Keratinocyte (primary cell): Measurements from ENCODE around the gene LDLRAD2. TPM values are rescaled to one million over a fixed set of nuclear protein-coding genes. Genes with fewer than 3 reads are reported as not detected.

Experiments used
- DNase-seq: peaks from one replicate; pipeline ENCODE4 v3.0.0-alpha.2; 2011; ENCODE audit warnings: low read depth, missing footprints, low spot score
- FAIRE-seq: peaks from 2 replicates; lab custom pipeline; 2011; peaks lifted over from hg19 to GRCh38; lab: Jason Lieb, UNC
- H2AFZ ChIP-seq: 2 replicates; pipeline ENCODE4 v1.6.0; 2012; ENCODE audit warnings: low read length, control low read depth, inconsistent platforms; ENCODE audit not compliant: control insufficient read depth
- H3K27ac ChIP-seq: 2 replicates; pipeline ENCODE4 v1.5.1; 2011; ENCODE audit warnings: low read length; ENCODE audit not compliant: control insufficient read depth, insufficient read depth
- H3K27me3 ChIP-seq: 3 replicates; pipeline ENCODE4 v1.6.0; 2011; ENCODE audit warnings: low read length; ENCODE audit not compliant: control insufficient read depth, insufficient read depth; ENCODE audit errors: extremely low read depth
- H3K36me3 ChIP-seq, 2 experiments: 2 replicates in 1 of 2; 3 replicates in 1 of 2; pipeline ENCODE4 v1.5.1; 2011; ENCODE audit warnings: low read length in 2 of 2, mild to moderate bottlenecking in 1 of 2; ENCODE audit not compliant: control insufficient read depth in 2 of 2, insufficient read depth in 2 of 2; ENCODE audit errors: extremely low read depth in 1 of 2
- H3K4me1 ChIP-seq: 3 replicates; pipeline ENCODE4 v1.5.1; 2011; ENCODE audit warnings: low read length; ENCODE audit not compliant: control insufficient read depth, insufficient read depth; ENCODE audit errors: extremely low read depth
- H3K4me2 ChIP-seq: 3 replicates; pipeline ENCODE4 v1.6.0; 2011; ENCODE audit warnings: low read depth, low read length; ENCODE audit not compliant: control insufficient read depth, insufficient read depth; ENCODE audit errors: extremely low read depth
- H3K4me3 ChIP-seq, 3 experiments: fragments of 200-600 bp in 1 of 3; sonication (generic) in 1 of 3; 2 replicates in 2 of 3; 3 replicates in 1 of 3; pipeline ENCODE4 v1.5.1; 2011 to 2016; ENCODE audit warnings: low read length in 3 of 3, mild to moderate bottlenecking in 3 of 3, control low read depth in 2 of 3, inconsistent platforms in 1 of 3, low read depth in 1 of 3, mixed read lengths in 1 of 3, mixed run types in 1 of 3, moderate library complexity in 1 of 3; ENCODE audit not compliant: control insufficient read depth in 2 of 3, insufficient read depth in 2 of 3; ENCODE audit errors: extremely low read depth in 1 of 3
- H3K79me2 ChIP-seq: 2 replicates; pipeline ENCODE4 v1.6.0; 2012; ENCODE audit warnings: low read length; ENCODE audit not compliant: control insufficient read depth, insufficient read depth
- H3K9ac ChIP-seq: 3 replicates; pipeline ENCODE4 v1.6.0; 2011; ENCODE audit warnings: low read length; ENCODE audit not compliant: control insufficient read depth, insufficient read depth; ENCODE audit errors: extremely low read depth
- H3K9me1 ChIP-seq: 3 replicates; pipeline ENCODE4 v1.6.0; 2011; ENCODE audit warnings: low read length; ENCODE audit not compliant: control insufficient read depth, insufficient read depth; ENCODE audit errors: extremely low read depth
- H3K9me3 ChIP-seq: 2 replicates; pipeline ENCODE4 v1.5.1; 2012; ENCODE audit warnings: low read depth, low read length; ENCODE audit not compliant: control insufficient read depth
- H4K20me1 ChIP-seq: 3 replicates; pipeline ENCODE4 v1.6.0; 2011; ENCODE audit warnings: low read length; ENCODE audit not compliant: control insufficient read depth, insufficient read depth; ENCODE audit errors: extremely low read depth
- CTCF ChIP-seq, 3 experiments: IDR thresholded peaks in 1 of 3; conservative IDR thresholded peaks in 1 of 3; optimal IDR thresholded peaks in 1 of 3; 2 replicates in 2 of 3; 3 replicates in 1 of 3; pipeline versions ENCODE3 to v1.5.1; 2011; ENCODE audit warnings: low read length in 3 of 3, mild to moderate bottlenecking in 3 of 3, moderate library complexity in 2 of 3, control low read depth in 1 of 3, inconsistent platforms in 1 of 3; ENCODE audit not compliant: insufficient read depth in 2 of 3; ENCODE audit errors: extremely low read depth in 1 of 3
- EZH2 ChIP-seq: IDR thresholded peaks from one replicate; pipeline ENCODE4 v1.6.1; 2012; ENCODE audit warnings: inconsistent platforms, mild to moderate bottlenecking, low read length, moderate library complexity
- dilution Hi-C: fragments of 300-500 bp; cut with MboI; formaldehyde crosslinking; loops from one replicate; pipeline ENCODE4 v1.7.0; 2020; ENCODE audit warnings: low sequenced_read_pairs; ENCODE audit not compliant: extremely low pct_ligation_motif_present
- polyA plus RNA-seq, 5 experiments: library from polyadenylated mRNA; depleted of rRNA in 3 of 5; stranded (reverse) in 3 of 5; stranded (forward) in 1 of 5; unstranded in 1 of 5; fragments of >200 nt; gene quantifications; 1 replicate in 1 of 5; 2 replicates in 3 of 5; 3 replicates in 1 of 5; pipeline versions ENCODE4 v1.2.1 to v1.2.3, GENCODE V29; 2011 to 2012; ENCODE audit warnings: missing spikeins in 2 of 5, low read depth in 1 of 5, low replicate concordance in 1 of 5

LDLRAD2 gene
- polyA plus RNA-seq, 1 donor (not counting 4 experiments of a cell fraction or from before 2014, with no cell fraction given), result 0.07 TPM

GRCh38 chr1:21837476-21837875 is 25.4 kb downstream of the LDLRAD2 start:
- no peaks in the 10 kb centered on the region for H3K9me1 ChIP-seq
- no peak overlapping the region for H2AFZ ChIP-seq
- H3K9me3 ChIP-seq, result peaks cover 5% of the 10 kb centered on the region
- no peak for TF ChIP-seq EZH2
- no peak for TF ChIP-seq CTCF (optimal IDR thresholded peaks at IDR 0.05 in 1 of 3, IDR thresholded peaks at IDR 0.05 in 1 of 3, conservative IDR thresholded peaks at IDR 0.05 in 1 of 3; ENCODE audit: extremely low read depth in 1 of 3, insufficient read depth in 2 of 3, low read length in 3 of 3)
- no peaks in the 10 kb centered on the region for H3K4me1 ChIP-seq
- H3K79me2 ChIP-seq, result no peaks in the 10 kb centered on the region
- FAIRE-seq (no peak), DNase-seq (no peak)
- H3K36me3 ChIP-seq, result peaks cover 52 to 59% of the 10 kb centered on the region in 2 experiments
- no peaks in the 10 kb centered on the region for H3K27me3 ChIP-seq
- no peak overlapping the region for H3K4me3 ChIP-seq
- H3K4me2 ChIP-seq, result no peak overlapping the region
- no peak overlapping the region for H3K27ac ChIP-seq
- H3K9ac ChIP-seq, result no peak overlapping the region
- dilution Hi-C loops, result no loop called here
- H4K20me1 ChIP-seq, result no peaks in the 10 kb centered on the region

- Histone ChIP-seq H3K4me3 (no peak overlapping the region), H3K27ac (no peak overlapping the region), H3K79me2 (no peaks in the 10 kb centered on the region), H3K36me3 (peaks cover 49 to 59% of the 10 kb centered on the region in 2 experiments), H3K4me2 (no peak overlapping the region), H3K9ac (no peak overlapping the region), H2AFZ (no peak overlapping the region), H3K27me3 (no peaks in the 10 kb centered on the region), H3K9me1 (no peaks in the 10 kb centered on the region), H3K9me3 (peaks cover 5% of the 10 kb centered on the region), H4K20me1 (no peaks in the 10 kb centered on the region), H3K4me1 (no peaks in the 10 kb centered on the region)
- dilution Hi-C loops, result no loop called here
- FAIRE-seq, result no peak
- no peak for DNase-seq
- no peak for TF ChIP-seq CTCF (optimal IDR thresholded peaks at IDR 0.05 in 1 of 3, IDR thresholded peaks at IDR 0.05 in 1 of 3, conservative IDR thresholded peaks at IDR 0.05 in 1 of 3; ENCODE audit: extremely low read depth in 1 of 3, insufficient read depth in 2 of 3, low read length in 3 of 3)
- no peak for TF ChIP-seq EZH2
Observed at GRCh38 chr1:21838359-21839157, 26.5 kb downstream of the LDLRAD2 start.
